NCI-H446 (cell line): ENCODE measurements around the gene WT1.
"Not testable (repeated sequence)": the region's sequence is repeated elsewhere in the genome, so short reads cannot be mapped to it uniquely, and the experiment has no call there.

Source experiments
- DNase-seq, 2 experiments: peaks; one replicate each; lab custom pipeline; 2025; lab: John Stamatoyannopoulos, UW

The WT1 gene

GRCh38 chr11:32387411-32387810, 47.9 kb downstream of the WT1 start:
- DNase-seq = no peak

- DNase-seq = no peak
Measured at GRCh38 chr11:32386770-32387377, 48.5 kb downstream of the WT1 start.

- DNase-seq = peak in 1 of 2 experiments; percentile 10
Measured at GRCh38 chr11:32385998-32386397, 49.3 kb downstream of the WT1 start.

GRCh38 chr11:32382339-32383049, 52.8 kb downstream of the WT1 start:
- no peak for DNase-seq

GRCh38 chr11:32381179-32381578, 54.2 kb downstream of the WT1 start:
- no peak for DNase-seq

- no peak for DNase-seq
Measured at GRCh38 chr11:32379719-32380118, 55.6 kb downstream of the WT1 start.

GRCh38 chr11:32375826-32376225, 59.5 kb downstream of the WT1 start:
- no peak for DNase-seq

- peak in 1 of 2 experiments; percentile 74 for DNase-seq
Measured at GRCh38 chr11:32374261-32374711, 61.1 kb downstream of the WT1 start.

GRCh38 chr11:32369987-32370386, 65.4 kb downstream of the WT1 start:
- not testable (repeated sequence) for DNase-seq

- DNase-seq = no peak
Measured at GRCh38 chr11:32366666-32367065, 68.7 kb downstream of the WT1 start.

- DNase-seq = no peak
Measured at GRCh38 chr11:32365192-32365591, 70.1 kb downstream of the WT1 start.

- DNase-seq = no peak
Measured at GRCh38 chr11:32358729-32359128, 76.6 kb downstream of the WT1 start.

- no peak for DNase-seq
Measured at GRCh38 chr11:32353884-32354283, 81.5 kb downstream of the WT1 start.

GRCh38 chr11:32348502-32348901, 86.8 kb downstream of the WT1 start:
- DNase-seq = no peak

- no peak for DNase-seq
Measured at GRCh38 chr11:32344946-32345345, 90.4 kb downstream of the WT1 start.

- no peak for DNase-seq
Measured at GRCh38 chr11:32343325-32344008, 91.9 kb downstream of the WT1 start.

GRCh38 chr11:32341620-32342613, 93.4 kb downstream of the WT1 start:
- DNase-seq = no peak

GRCh38 chr11:32340181-32340580, 95.2 kb downstream of the WT1 start:
- no peak for DNase-seq
